AG09319 (cell line): Measurements from ENCODE around the gene CUEDC1.

ENCODE experiments used
- DNase-seq: peaks from one replicate; pipeline ENCODE4 v3.0.0-alpha.2; 2010; ENCODE audit warnings: low read depth; ENCODE audit errors: extremely low read depth
- TF ChIP-seq, protein P1 (sequence below): IDR thresholded peaks from 2 replicates; pipeline ENCODE4 v1.5.1; 2011; ENCODE audit warnings: low read depth, mild to moderate bottlenecking, inconsistent platforms, low read length, moderate library complexity

Gene CUEDC1

DNA sequence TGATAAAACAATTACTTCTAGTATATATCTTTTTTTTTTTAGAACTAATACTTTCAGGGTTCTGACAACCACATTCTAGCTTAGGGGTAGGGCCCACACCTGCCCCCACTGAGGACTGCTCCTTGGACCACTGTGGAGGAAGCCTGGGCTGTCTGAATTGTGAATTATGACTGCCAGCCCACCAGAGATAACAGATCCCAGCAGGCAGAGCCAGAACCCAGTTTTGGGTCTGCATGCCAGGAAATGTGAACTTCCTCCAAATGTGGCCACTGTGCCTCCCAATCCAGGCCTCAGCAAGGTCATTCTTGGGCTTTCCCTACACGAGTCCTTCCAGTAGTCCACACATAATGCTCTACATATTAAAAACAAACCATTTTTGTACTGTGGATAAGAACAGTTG lies 16.9 kb upstream of the CUEDC1 start:
- DNase-seq, result no peak
- TF ChIP-seq, protein P1, sequence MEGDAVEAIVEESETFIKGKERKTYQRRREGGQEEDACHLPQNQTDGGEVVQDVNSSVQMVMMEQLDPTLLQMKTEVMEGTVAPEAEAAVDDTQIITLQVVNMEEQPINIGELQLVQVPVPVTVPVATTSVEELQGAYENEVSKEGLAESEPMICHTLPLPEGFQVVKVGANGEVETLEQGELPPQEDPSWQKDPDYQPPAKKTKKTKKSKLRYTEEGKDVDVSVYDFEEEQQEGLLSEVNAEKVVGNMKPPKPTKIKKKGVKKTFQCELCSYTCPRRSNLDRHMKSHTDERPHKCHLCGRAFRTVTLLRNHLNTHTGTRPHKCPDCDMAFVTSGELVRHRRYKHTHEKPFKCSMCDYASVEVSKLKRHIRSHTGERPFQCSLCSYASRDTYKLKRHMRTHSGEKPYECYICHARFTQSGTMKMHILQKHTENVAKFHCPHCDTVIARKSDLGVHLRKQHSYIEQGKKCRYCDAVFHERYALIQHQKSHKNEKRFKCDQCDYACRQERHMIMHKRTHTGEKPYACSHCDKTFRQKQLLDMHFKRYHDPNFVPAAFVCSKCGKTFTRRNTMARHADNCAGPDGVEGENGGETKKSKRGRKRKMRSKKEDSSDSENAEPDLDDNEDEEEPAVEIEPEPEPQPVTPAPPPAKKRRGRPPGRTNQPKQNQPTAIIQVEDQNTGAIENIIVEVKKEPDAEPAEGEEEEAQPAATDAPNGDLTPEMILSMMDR, result no peak

DNA sequence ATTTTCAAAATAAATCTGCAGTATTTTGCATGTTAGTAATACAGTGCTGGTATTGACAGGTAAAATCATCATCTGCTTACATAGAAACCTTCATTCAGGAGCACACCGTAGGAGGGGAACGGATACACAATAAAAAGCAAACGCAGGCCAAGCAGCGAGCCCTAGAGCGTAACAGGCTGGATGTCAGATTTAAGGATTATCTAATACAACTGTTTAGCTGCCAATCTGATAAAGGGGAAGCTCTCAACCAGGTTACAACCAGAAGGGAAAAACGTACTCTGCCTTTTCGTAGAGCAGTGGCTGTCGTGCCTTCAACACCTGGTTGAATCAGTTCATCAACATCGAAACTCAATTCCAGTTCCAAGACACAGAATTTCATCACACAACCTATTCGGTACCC lies 16.4 kb upstream of the CUEDC1 start:
- DNase-seq, result no peak
- TF ChIP-seq, protein P1, result no peak

DNA sequence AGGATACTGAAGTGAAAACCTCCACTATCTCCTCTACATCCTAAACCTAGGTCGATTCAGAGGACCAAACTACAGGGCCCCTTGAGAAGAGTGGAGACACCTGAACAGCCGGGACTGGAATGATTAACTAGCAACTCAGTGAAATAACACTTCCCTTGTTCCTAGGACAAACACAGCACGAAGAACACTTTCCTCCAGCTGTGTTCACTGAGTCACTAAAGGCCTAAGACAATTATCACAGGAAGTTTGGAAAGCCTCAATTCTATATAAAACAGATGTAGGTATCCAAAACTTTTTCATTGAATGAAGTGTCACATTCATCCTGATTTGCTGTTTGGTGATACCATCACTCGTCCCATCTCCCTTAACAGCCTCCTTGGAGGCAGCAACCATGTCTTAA lies 15.5 kb upstream of the CUEDC1 start:
- TF ChIP-seq, protein P1, result no peak
- no peak for DNase-seq

DNA sequence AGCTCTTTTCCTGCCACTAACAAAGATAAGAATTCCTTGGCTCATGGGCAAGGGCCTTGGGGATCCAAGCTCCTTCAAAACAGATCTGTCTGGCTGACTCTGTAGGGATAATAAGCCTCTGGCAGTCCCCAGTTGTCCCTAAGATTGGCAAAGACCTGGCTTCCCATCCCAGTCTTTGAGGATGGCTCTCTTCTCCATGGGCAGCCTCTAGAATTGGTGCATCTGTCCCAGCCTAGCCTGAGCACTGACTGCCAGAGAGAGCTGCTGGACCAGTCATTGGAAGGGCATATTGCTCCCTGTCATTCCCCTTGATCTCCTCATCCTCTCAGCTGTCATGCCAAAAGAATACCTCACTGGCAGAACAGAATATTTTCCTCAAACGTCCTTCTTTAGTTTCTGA lies 13.2 kb upstream of the CUEDC1 start:
- DNase-seq, result no peak
- TF ChIP-seq, protein P1, result no peak

DNA sequence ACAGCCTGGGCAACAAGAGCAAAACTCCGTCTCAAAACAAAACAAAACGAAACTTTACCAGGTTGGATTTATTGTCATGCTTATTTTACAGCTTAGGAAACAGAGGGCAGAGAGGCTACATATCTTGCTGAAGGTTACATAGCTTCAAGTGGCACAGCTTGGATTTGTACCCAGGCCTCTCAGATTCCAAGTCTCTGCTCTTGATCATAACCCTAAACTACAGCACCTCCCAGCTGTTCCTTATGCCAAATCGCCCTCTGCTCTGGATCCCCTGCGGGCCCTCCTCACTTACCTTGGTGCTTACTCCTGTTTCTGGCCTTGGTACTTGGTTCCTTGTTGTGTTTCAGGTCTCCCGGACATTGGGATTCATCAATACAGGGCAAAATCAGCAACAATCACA lies 11.7 kb upstream of the CUEDC1 start:
- TF ChIP-seq, protein P1, result no peak
- no peak for DNase-seq

DNA sequence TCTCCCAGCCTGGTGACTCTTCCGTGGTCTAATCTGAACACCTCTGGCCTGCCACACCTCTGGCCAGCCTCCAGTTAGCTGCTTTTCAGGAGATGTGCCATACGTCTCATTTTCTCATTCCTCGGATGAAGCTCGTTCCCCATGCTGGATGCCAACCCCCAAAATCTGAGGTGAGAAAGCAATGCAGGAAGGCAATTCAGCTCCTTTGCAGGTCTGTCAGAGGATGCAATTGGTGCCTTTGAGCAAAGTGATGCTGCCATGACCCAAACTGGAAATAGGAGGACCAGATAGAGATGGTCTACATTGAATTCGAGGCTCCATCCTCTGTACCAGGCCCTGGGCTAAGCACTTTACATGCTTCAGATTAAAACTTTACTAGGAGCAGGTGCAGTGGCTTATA lies 11.0 kb upstream of the CUEDC1 start:
- no peak for DNase-seq
- TF ChIP-seq, protein P1, result no peak

DNA sequence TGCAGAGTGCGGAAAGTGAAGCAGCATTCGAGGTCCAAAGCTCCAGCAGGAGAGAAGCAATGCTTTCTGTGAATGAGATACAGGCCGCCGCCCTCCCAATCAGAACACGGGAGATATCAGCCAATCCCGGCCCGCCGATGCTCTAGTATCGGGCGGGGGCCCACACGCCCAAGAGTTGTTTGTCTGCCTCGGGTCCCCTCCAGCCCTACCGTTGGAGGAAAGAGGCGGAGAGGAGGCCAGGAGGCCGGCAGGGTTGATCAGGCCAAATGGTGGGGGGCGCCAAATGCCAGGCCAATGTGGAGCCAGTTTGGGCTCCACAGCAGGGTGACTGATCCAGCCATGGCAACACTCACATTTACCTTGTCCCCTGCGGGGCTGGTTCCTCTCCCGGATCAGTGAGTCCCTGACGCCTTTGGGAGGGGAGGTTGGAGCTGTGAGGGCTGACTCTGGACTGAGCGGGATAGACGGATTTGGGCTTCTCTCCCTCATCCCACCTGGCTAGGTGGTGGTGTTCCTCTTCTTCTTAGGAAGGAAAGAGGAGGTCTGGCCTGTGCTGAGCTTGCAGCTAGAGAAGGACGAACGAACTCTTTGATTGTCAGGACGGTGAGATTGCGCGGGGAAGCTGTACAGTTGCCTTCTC lies 10.4 kb upstream of the CUEDC1 start:
- TF ChIP-seq, protein P1, result no peak

More for the DNA sequence above, 10.4 kb upstream of the CUEDC1 start:
- DNase-seq, result no peak
